ENCODE measurements around the gene NT5C1A.

NT5C1A gene

DNA sequence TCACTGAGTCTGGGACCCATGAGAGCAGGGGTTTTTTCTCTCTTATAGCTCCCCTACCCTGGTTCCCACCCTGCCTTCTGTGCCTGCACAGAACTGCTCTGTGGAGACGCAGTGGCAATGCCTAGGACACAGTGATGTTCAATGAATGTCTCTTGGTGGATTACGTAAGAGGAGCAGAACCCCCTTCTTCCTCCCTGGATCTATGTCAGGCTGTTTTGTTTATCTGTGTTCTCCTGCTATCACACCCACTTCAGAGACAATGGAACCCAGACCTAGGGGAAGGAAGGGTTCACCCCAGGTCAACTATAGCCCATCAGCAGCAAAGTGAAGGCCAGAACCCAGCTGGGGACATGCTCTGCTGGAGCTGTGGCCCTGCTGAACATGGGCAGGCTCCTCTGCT is 17.3 kb upstream of the NT5C1A start:
- no peak for DNase-seq

DNA sequence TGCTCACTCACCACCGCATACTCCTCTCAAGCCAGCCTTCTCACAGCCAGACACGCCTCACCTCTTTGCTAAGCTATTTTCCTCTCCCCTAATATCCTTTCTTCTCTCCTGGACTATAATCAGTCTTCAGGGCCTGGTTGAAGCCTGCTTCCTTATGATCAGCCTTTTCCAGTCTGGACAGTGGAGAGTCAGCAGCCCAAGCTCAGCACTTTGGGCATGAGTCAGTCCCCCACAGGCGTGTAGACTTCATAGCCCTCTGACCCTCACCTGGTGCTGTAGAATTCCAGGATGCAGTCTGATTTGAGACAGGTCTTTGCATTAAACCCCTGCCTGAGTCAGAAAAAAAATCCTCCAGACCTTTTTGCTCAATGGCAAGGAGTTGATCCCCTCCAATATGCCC is 16.8 kb upstream of the NT5C1A start:
- DNase-seq = no peak

DNA sequence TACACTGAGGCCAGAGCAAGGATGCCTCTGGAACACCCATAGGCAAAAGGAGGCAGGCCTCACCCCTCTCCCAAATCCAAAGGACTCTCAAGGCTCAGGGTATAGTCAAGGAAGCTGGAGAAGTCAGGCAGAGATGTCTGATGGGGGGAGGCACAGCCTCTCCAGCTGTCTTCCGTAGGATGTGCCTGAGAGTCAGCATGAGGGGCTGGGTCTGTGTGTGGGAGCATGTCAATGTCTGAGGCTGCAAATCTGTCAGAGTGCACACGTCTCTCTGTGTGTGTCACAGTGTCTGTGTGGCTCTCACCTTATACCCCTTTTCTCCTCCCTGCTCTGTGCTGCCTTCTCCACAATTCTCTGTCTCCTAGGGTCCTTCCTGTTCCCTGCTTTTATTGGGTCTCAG is 15.3 kb upstream of the NT5C1A start:
- no peak for DNase-seq

DNA sequence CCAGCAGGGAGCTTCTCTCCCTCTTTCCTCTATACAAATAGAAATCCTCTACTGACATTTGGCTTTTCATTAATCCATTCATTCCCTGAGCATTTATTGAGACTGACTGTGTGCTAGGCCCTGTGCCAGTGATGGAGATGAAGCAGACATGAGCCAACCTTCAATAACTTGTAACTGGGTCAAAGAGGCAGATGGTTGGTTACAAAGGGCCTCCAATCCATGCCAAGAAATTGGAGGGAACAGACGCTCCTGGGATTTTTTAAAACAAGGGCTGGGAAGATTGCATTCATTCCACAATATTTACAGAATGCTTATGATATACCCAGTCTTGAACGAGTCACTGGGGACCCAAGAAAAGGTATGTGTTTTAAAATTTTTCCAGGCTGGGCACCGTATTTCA is 13.2 kb upstream of the NT5C1A start:
- DNase-seq = no peak

DNA sequence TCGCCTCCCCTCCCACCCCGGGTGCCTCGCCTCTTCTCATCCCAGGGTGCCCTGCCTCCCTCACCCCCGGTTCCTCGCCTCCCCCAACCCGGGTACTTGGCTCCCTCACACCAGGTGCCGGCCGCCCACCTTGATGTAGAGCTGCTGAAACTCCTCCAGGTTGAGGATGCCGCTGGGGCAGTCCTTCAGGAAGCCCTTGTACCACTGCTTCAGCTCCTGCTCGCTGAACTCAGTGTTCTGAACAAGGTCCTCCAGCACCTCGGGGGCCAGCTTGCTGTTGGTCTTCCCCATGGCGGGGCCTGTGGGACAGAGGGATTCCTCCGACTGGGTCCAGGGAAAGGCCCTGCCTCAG is 12.4 kb upstream of the NT5C1A start:
- DNase-seq = no peak

DNA sequence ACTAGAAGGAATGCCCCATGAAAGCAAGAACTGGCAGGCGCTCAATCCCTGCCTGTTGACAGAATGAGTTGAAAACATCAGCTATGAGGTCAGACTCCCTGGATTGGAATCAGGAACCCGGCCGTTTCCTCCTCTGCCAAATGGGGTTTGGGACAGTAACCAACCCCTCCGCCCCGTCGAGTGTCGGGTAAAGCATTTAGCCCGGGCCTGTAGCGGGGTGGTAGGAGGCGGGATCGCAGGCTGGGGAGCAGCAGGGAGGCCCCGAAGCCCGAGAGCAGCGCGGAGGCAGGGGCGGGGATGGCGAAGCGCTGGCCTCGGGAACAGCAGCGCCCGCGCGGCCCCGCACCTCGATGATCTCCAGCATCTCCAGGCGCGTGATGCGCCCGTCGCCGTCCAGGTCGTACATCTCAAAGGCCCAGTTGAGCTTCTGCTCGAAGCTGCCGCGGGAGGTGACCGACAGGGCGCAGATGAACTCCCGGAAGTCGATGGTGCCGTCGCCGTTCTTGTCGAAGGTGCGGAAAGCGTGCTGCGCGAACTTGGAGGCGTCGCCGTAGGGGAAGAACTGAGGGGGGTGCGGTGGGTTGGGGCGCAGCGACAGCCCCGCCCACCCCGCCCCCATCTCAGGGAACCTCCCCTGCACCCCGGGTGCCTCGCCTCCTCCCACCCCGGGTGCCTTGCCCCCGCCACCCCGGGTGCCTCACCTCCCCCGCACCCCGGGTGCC is 11.8 kb upstream of the NT5C1A start:
- DNase-seq = peak; percentile 33 to 48

DNA sequence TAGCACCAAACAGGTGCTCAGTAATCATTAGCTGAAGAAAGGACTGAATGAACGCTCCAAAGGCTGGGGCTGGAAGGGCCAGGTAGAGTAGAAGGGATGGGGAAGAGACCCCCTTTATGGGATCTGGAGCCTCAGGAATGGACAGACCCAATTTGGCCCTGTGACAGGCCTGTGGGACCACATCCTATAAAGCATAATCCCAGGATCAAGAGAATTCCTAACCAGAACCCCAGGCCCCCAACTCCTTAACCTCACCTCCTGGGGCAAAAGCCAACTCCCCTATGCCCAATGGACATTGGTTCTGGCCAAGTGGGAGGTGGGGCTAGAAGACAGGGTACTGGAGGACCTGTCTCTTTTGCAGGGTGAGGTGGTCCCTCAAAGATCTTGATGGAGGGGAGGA is 10.1 kb upstream of the NT5C1A start:
- DNase-seq = no peak

DNA sequence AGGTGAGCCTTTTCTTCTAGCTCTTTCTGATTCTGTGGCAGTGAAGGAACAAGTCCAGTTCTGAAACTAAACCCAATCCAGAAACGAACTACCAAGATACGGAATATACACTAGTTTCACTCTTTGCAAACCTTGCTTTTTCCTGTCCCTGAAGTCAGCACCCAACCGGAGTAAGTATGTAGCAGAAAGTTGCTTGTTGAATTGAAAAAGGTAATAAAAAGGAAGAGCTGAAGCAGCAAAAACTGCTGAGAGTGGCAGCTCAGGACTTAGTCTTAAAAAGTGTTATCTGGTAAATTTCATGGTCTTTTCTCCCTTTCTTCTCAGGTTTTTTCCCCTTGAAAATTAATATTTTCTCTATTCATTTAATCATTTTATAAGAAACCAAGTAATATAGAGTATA is 9.4 kb upstream of the NT5C1A start:
- no peak for DNase-seq

DNA sequence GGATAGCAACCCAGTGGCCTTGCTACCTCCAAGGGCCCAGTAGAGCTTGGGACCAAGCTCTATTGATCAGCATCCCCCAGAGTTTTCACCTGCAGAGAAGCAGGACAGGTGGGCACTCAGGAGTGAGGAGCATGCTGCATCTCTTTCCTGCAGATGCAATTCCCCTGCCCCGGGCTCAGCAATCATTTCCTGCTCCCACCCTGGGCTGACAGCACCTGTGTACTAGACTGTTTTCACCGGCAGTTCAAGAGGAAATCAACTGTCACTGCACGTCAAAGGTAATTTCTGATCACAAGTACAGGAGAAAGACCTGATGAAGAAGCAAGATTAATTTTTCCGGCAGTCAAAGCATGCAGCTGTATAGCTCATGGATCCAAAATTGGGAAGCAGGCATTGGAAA is 8.8 kb upstream of the NT5C1A start:
- DNase-seq = no peak

DNA sequence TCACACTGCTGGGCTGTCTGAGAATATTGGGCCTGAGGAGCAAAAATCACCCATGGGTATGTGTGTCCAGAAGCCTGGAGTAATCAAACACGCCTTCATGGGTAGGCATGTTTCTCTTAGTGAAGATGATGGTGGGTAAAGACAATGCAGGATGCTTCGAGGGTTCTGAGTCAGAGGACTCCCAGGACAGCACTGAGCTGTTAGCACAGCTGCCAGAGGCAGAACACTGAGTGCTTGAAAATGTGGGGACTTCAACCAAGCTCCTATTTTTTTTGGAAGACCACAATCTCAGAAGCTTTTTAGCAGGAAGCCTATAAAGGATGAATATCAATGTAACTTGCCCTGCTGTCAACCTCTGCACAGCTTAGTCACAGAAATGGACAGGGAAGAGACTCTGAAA is 7.9 kb upstream of the NT5C1A start:
- no peak for DNase-seq

DNA sequence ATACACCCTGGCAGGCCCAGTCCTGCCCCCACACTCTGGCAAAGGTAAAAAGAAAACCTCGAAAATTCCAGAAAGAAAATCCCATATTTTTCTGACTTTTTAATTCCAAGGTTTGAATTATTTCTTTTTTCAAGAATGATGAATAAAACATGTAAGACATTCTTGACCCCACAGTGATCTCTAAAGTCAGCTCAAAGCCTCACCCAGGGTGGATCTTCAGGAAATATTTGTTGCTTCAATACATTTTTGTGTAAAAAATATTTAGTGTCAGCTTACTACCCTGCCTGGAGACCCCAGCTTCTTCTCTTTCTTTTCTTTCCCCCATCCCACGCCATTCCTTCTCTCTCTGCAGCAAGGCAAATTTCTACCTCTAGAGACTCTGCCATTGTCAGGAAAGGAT is 7.0 kb upstream of the NT5C1A start:
- no peak for DNase-seq

DNA sequence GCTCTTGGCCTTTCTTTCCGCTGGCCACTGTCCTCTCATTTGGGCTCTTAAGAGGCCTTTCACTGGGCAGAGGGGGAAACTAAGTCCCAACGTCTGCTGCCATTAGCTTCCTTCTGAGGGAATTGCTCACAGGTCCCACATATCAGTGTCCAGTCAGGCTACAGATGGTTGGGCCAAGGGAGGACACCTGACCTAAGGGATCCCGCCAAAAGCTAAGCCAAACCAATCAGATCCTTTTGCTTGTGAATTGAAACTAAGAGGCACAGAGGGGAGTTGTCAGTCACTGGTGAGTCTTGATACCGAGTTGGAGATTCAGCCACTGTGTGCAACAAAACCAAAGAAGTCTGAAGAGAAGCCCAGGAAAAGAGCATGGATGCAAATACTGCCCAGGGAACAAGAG is 5.7 kb upstream of the NT5C1A start:
- DNase-seq = no peak

DNA sequence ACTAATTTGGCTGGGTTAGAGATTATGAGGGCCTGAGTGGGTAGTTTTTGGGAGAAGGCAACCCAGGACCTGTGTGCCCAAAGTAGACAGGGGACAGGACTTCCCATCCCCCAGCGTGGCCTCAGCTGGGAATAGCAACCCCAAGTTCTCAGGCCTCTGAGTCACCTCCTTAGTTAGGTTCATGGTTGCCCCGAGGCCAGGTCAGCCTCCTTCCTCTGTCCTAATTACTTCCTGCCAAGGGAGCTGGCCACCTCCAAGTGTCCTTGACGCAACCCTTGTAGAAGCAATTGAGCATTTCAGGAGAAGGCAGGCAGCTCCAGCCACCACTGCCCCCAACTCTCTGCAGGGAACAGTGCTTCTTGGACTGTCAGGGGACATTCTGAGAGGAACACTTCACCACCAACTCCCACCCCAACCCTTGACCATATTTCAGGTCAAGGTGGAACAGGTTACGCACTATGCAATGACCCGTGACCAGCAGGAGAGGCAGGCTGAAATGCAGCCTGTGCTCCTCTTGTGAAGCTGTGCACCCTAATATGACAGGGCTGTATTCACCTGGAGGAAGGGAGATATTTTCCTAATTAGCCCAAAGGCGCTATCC is 5.1 kb upstream of the NT5C1A start:
- no peak for DNase-seq

DNA sequence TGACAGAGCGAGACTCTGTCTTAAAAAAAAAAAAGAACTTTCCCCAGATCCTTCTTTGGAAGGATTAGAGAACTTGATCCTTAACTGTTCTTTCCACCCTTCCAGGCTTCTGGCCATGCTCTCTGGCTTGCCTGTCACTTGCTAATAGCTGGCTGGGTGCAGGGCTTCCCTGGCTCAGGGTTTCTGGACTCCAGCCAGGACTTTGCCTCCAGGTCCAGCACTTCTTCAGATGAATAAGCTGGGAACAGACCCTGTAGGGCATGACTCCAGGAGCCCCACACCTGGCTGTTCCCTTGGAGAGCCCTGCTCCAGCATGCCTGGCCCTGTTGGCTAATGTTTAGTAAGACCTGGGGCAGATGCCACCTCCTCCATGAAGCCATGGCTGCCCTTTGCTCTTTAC is 3.3 kb upstream of the NT5C1A start:
- DNase-seq = no peak

DNA sequence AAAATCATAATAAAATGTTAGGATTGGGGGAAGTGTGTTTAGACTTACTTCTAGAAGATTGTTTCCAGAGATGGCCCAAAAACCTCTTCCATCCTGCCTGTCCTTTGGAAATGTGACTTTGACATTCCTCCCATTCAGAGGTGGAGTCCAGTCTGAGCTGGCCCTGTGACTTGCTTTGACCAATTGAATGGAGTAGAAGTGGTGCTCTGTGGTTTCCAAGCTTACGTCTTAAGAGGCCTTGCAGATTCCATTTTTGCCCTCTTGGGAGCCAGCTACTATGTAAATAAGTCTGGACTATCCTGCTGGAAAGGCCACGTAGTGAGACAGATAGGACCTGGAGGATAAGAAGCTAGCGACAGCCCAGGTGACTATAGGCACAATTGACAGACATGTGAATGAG is 1.3 kb upstream of the NT5C1A start:
- no peak for DNase-seq

DNA sequence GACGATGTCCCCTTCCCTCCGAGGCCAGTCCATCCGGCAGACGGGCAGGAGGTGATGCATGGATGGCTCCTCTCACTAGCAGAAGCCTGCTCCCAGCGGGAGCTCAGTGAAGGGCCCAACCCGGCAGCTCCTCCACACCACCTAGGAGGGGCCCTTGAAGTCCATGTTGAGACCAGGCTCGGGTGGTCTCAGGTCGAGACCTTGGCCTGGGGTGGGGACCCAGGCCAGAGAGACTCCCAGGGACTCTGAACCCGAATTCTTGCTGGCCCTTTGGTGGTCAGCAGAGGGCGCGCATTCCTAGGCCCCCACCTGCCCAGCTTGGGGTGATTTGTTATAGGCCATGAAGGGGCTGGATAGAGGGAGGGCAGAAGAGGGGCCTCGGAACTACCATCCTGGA is 642 bp upstream of the NT5C1A start:
- DNase-seq = peak; percentile 56 to 62

DNA sequence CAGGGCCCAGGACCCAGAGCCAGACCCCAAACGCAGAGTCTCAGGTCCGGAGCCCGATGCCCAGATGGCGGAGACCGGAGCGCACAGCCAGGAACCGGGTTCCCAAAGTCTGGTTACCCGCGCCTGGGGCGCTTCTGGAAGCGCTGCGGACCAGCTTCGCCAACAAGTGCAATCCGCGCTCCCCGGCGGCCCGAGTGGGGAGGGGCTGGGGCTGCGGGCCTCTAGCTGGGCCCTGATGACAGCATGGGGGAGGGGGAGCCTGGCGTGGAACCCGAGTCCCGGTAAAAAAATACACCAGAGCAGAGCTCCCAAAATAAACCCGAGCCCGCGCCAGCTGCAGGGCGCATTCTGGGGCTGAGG is 494 bp downstream of the NT5C1A start:
- peak in 1 of 2 experiments; percentile 24 for DNase-seq

DNA sequence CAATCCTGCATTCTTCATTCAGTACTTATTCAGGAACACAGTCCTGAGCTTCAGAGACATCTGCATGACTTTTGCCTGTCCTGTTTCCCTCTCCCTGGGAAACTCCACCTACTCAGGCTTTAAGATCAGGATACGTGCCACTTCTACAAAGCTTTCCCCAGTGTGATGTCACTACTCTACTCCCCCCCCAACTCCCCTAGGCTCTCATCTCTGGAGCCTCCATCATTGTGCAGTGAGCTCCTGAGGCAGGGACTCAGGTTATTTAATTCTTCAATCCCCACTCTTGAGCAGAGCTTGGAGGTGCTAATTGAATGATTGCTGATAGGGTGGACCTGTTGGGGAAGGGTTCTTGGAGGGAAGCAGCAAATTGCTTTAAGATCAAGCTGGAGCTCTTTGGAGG is 1.2 kb downstream of the NT5C1A start:
- DNase-seq = no peak

DNA sequence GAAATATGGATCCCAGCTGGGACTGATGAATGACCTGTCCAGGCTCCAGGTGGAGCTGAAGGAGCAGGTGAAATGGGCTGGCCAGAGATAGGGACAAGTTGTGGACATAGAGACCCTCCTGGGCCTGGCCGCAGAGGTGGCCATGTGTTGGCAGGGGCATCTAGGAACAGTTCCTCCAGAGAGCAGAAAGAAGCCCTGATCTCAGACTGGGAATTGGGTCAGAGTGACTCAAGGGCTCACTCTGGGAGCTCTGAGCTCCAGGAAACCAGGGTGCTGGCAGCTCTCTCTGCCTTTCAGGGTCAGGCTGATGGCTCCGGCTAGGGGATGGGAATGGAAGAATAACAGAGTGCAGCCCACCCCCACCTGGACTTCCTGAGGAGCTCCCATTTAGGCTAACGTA is 3.0 kb downstream of the NT5C1A start:
- no peak for DNase-seq

DNA sequence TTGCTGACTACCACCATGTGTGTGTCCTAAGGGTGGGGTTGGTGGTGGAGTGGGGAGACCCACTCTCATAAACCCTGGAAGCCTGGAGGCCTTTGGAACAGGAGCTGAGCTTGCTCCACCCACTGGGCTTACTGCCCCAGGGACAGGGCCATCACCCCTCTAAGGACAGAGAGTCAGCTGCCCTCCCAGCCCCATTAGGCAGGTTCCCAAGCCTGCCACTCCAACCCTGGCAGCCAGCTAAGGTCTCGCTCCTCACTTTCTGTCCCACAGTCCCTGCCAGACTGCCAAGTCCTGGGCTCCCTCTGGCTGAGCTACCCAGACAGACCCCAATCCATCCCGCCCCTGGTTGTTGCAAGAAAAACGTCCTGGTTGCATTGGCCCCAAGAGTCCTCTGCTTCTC is 3.8 kb downstream of the NT5C1A start:
- DNase-seq = no peak

DNA sequence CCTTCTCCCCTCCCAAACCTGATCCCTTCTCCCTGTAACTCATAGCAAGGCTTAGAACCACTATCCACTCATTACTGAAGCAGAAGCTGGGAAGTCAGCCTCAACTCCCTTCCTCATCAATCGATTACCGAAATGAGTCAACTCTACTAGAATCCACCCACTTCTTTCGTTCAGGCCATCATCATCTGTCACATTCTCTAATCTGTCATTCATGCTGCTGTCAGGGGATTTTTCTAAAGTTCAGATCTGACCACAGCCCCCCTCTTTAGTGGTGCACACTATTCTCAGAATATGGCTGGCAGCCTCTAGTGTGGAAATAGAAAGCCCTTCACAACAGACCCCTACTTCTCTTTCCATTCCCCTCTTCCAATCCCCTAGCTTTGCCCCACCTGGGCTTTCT is 5.1 kb downstream of the NT5C1A start:
- peak; percentile 54 to 63 for DNase-seq

DNA sequence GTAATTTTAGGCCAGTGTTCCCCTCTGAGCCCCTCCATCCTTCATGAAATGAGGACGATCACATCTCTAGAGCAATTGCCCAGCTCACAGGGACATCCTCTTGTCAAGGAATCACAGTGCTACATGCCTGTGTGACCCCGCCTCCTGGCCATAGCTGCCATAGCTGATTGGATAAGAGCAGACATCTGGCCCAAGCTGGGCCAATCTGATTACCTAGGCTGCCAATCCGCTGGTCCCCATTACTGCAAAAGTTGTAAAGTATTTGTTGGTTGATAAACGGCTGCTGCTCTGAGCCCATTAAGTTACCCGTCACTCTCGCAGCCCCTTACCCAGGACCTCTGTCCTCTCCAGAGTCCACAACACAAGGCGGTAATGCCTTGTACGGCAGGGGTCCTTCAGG is 8.3 kb downstream of the NT5C1A start:
- DNase-seq = no peak

DNA sequence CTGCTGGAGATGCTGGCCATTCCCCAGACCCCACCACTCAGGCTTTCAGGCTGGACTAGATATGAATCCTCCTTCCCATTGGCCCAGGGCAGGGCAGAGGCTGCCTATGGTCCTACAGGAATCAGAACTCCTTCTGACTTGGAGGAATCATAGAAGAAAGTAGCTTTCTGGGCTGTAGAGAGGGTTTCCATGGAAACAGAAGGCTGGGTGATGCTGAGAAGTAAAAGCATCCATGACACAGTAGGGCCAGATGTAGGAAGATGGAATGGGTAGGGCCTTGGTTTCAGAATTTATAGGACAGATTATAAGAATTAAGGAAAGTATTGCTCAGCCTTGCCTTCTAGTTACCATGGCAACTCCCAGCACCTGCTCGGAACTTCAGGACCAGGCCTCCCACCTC is 9.0 kb downstream of the NT5C1A start:
- no peak for DNase-seq

DNA sequence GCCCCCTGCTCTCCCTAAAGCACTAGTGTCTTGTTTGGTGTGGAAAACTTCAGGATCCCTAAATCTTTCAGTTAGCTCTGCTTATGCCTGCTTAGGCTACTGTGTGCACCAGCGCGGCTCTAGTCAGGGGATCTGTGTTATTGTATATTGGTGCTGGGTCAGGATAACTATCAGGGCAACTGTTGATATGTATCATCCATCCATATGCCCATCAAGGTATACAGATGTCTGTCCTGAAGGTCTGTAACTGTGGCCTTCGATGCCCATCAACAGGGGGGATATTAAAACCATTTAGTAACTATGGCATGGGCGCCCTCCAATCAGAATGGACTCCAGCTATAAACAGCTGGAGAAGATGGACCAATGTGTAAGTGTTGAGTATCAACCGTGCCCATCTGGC is 12.4 kb downstream of the NT5C1A start:
- no peak for DNase-seq

DNA sequence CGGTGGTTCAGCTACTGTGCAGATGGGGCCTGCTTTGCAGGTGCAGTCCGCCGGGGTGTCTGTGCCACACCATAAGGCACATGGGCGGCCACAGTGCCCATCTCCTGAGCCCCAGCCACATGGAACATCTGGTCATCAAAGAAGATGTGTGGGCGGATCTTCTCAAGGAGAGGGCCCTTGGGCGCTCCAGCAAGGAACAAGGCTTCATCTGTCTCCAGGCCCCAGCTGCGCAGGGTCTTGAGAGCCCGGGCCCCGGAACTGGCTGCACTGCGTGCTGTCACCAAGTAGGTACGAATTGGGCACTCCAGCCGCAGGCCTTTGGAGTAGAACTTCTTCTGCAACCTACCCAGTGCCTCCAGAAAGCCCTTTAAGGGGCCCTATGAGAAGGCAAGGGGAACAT is 12.8 kb downstream of the NT5C1A start:
- no peak for DNase-seq

Data from activated T-cell treated with anti-CD3 and anti-CD28 coated beads, Interleukin-2, amount 50 U/mL, for 48 hours (primary cell).